Omental fat pad (tissue), 4 donors: ENCODE data around the gene RPL7L1. TPM values are rescaled to one million over a fixed set of nuclear protein-coding genes. Genes with fewer than 3 reads are reported as not detected.

Experiments
- ATAC-seq: fragments of 150-250 bp; one replicate; pipeline ENCODE4 v1.9.1; 2016; ENCODE audit warnings: mild to moderate bottlenecking, moderate library complexity; ENCODE audit not compliant: low FRiP score
- DNase-seq: peaks from one replicate; pipeline ENCODE4 v3.0.0-alpha.2; 2019; ENCODE audit warnings: low spot score
- total RNA-seq, 4 donors: library from RNA; depleted of rRNA; stranded (reverse); fragments of >200 nt; gene quantifications; one replicate each; pipeline ENCODE4 v1.1.0, GENCODE V29; 2016
- TF ChIP-seq, protein P1 (sequence below), 3 donors: fragments of 450-650 bp; IDR thresholded peaks; one replicate each; pipeline ENCODE4 v1.5.1; 2016 to 2017; ENCODE audit warnings: antibody characterized with exemption in 3 of 3, mild to moderate bottlenecking in 3 of 3, moderate library complexity in 2 of 3

RPL7L1 gene
- total RNA-seq, 4 donors from 2014 or later = 93.0 to 138 (median 105) TPM

DNA sequence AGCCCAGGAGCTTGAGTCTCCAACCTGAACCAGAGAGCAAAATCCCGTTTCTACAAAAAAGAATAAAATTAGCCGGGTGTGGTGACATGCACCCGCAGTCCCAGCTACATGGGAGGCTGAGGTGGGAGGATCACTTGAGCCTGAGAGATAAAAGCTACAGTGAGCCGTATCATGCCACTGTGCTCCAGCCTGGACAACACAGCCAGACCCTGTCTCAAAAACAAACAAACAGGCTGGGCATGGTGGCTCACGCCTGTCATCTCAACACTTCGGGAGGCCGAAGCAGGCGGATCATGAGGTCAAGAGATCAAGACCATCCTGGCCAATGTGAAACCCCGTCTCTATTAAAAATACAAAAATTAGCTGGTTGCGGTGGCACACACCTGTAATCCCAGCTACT is 25.1 kb downstream of the RPL7L1 start:
- ATAC-seq = no peak
- no peak for DNase-seq
- TF ChIP-seq, protein P1, sequence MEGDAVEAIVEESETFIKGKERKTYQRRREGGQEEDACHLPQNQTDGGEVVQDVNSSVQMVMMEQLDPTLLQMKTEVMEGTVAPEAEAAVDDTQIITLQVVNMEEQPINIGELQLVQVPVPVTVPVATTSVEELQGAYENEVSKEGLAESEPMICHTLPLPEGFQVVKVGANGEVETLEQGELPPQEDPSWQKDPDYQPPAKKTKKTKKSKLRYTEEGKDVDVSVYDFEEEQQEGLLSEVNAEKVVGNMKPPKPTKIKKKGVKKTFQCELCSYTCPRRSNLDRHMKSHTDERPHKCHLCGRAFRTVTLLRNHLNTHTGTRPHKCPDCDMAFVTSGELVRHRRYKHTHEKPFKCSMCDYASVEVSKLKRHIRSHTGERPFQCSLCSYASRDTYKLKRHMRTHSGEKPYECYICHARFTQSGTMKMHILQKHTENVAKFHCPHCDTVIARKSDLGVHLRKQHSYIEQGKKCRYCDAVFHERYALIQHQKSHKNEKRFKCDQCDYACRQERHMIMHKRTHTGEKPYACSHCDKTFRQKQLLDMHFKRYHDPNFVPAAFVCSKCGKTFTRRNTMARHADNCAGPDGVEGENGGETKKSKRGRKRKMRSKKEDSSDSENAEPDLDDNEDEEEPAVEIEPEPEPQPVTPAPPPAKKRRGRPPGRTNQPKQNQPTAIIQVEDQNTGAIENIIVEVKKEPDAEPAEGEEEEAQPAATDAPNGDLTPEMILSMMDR (IDR thresholded peaks at IDR 0.05) = no peak

DNA sequence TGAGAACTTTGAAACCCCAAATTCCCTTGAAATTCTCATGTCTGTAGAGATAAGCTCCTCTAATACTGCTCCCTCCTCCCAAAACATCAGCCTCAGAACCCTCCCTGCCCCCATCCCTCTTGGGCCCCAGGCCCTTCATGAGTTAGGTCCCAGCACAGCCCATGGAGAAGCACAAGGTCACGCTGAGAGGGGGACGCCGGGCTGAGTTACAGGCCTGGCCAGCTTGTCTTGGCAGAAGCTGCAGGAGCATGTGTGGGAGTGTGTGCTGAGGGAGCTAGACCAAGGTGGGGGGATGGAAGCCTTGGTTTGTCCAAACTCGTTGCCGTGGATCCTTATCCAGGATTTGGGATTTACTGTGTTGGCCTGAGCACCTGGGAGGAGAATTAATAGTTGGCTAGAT is 27.9 kb downstream of the RPL7L1 start:
- DNase-seq (no peak), ATAC-seq (peak; percentile 42)
- TF ChIP-seq, protein P1 (IDR thresholded peaks at IDR 0.05) = no peak

DNA sequence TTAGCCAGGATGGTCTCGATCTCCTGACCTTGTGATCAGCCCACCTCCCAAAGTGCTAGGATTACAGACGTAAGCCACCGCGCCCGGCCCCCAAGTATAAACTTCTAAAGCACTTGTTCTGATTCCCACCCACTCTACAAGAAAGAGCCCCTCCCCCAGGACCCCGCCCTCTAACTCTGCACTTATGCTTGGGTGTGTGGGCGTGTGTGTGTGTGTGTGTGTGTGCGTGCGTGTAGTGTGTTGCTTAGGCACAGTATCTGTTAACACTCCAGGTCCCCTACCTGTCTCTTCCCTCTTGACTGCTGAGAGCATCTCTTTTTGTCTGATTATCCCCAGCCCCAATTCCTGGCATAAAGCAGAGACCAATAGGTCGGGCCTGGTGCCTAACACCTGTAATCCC is 30.4 kb downstream of the RPL7L1 start:
- TF ChIP-seq, protein P1 (IDR thresholded peaks at IDR 0.05) = no peak
- ATAC-seq = no peak
- DNase-seq = no peak

DNA sequence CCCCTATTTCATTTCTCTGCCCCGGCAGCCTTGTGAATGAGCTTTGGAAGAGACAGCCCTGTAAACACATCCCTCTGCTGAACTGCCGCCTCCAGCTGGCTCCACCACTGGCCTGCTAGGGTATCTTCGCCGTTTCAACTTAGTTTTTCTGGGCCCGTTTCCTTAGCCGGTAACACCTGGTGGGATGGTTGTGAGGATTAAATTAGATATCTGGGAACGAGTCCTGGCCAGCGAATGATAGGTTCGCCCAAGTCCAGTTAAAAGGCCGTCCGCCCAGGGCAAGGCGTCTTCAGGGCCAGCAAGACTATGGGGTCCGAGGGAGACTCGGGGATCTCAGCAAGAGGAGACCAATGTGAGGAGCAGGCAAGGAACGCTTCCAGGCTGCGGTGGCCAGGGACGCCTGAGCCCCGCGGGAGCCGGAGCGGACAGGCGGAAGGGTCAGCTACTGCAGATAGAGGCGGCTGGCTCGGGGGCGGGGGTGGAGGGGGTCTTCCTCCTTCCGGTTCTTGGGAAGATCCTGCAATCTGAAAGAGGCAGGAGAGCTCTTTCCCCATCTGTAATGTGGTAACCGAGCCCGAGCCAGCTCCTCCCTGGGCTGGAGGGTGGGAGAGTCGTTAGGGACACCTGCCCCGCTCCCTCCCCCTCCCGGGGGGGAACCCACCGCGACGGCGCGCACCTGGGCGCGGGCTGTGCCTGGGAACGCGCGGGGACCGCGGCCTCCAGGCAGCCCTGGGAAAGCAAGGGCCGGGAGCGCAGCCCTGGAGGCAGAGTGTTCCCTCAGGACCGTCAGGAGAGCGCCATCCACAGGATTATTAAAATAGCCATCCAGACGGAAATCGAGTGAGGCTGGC is 32.0 kb downstream of the RPL7L1 start:
- no peak for DNase-seq
- ATAC-seq = peak; percentile 43
- TF ChIP-seq, protein P1 (IDR thresholded peaks at IDR 0.05) = no peak

DNA sequence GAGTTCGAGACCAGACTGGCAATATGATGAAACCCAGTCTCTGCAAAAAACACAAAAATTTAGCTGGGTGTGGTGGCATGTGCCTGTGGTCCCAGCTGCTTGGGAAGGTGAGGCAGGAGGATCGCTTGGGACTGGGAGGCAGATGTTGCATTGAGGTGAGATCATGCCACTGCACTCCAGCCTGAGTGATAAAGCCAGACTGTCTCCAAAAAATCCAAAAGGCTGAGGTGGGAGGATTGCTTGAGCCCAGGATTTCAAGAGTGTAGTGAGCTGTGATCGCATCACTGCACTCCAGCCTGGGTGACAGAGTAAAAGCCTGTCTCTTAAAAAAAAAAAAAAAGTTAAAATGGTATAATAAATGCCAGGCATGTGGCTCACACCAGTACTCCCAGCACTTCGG is 35.1 kb downstream of the RPL7L1 start:
- ATAC-seq (no peak), DNase-seq (no peak)
- TF ChIP-seq, protein P1 (IDR thresholded peaks at IDR 0.05) = no peak

DNA sequence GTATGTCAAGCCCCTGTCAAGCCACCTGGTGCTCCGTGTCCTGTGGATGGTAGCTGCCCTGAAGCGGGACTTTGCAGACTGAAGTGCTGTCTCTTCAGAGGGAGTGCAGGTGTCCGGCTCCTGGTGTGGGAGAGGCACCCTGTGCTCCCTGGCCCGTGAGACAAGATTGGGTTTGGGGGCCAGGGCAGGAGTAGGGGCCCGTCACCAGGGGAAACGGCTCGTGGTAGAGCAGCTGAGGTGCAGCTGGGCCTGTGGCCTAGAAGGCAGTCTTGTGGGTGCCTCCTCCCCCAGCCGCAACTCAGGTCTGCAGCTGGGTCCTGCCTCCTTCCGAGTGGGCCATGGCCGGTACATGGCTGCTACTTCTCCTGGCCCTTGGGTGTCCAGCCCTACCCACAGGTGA is 36.3 kb downstream of the RPL7L1 start, which contains the start of gene PTCRA:
Gene PTCRA, plus strand, starts transcription at position 322 of the 400 bp plus-strand sequence. Its CDS starts 17 bp downstream, at position 339.
- ATAC-seq = no peak
- TF ChIP-seq, protein P1 (IDR thresholded peaks at IDR 0.05) = no peak

DNA sequence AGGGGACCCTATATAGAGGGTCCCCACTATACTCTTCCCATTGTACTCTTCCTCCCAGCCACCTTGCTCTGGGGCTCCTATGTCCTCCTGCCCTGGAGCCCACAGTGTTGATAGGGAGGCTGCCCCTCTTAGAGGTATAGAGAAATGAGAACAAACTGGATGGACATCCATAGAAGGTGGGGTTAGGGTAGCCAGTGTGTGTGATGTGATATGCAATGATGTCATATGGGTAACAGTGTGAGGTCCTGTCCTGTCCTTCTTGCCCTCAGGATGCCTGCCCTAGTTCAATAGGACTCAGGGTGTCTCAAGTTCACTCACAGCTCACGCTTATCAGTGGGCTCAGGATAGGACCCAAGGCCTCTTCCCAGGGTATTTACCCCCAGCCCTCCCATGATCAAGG is 36.9 kb downstream of the RPL7L1 start:
- ATAC-seq (no peak), DNase-seq (no peak)
- TF ChIP-seq, protein P1 (IDR thresholded peaks at IDR 0.05) = no peak

More for the DNA sequence above, 36.3 kb downstream of the RPL7L1 start, which contains the start of gene PTCRA:
- no peak for DNase-seq
